Measurements from ENCODE around the gene TRIM29.

DNA sequence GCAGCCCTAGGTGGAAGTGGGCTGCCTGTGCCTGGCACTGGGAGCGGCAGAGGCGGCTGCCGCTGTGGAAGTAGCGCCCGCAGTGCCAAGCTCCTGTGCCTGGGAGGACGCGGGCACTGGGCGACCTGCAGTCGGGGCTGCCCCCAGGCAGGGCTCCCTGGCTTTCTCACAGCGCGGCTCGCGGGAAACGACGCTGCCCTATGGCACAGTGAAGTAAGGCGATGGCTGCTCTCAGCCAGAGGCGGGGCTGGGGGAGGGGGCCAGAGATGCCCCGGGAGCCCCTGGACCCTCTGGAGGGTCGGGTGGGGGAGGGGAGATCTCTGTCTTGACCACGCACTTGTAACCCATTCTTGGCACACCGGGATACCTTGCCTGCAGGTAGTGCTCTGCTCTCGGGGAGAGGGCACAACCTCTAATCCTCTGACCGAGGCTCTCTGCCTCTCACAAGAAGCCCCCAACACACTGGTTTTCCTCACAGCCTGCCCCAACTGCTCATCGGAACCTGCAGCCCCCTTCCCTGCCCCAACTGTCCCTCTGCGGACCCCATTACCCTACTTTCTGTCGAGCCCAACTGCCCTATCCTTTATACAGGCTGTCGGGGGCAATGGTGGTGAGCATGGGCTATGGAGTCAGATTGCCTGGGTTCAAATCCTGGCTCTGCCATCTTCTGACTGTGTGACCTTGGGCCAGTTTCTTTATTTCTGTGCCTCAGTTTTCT, 32.2 kb upstream of the TRIM29 start:
- TF ChIP-seq, protein P1, sequence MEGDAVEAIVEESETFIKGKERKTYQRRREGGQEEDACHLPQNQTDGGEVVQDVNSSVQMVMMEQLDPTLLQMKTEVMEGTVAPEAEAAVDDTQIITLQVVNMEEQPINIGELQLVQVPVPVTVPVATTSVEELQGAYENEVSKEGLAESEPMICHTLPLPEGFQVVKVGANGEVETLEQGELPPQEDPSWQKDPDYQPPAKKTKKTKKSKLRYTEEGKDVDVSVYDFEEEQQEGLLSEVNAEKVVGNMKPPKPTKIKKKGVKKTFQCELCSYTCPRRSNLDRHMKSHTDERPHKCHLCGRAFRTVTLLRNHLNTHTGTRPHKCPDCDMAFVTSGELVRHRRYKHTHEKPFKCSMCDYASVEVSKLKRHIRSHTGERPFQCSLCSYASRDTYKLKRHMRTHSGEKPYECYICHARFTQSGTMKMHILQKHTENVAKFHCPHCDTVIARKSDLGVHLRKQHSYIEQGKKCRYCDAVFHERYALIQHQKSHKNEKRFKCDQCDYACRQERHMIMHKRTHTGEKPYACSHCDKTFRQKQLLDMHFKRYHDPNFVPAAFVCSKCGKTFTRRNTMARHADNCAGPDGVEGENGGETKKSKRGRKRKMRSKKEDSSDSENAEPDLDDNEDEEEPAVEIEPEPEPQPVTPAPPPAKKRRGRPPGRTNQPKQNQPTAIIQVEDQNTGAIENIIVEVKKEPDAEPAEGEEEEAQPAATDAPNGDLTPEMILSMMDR (IDR thresholded peaks at IDR 0.05): no peak
- no peak for TF ChIP-seq POLR2A (IDR thresholded peaks at IDR 0.05)
